Measurements from ENCODE around the gene NEK6. TPM values are rescaled to one million over a fixed set of nuclear protein-coding genes. Genes with fewer than 3 reads are reported as not detected.

The NEK6 gene
- total and polyA plus RNA-seq, 11 donors, result 1.8 to 42.4 (median 6.4) TPM

- intact Hi-C loops (cut with DNase I), result no loop called here
- WGBS, 4 donors, result 82 to 92% (median 91%) methylated on average over 8 of the region's 8 CpGs
- H3K36me3 ChIP-seq, result peaks cover 0 to 39% (median 0%) of the 10 kb centered on the region in 9 donors
- ATAC-seq, result no peak
- no peak for DNase-seq
- no peak overlapping the region for H3K4me3 ChIP-seq
- TF ChIP-seq CTCF (IDR thresholded peaks at IDR 0.05) (no peak), POLR2A (IDR thresholded peaks at IDR 0.05) (no peak)
- peaks cover 0 to 51% (median 15%) of the 10 kb centered on the region in 12 donors for H3K4me1 ChIP-seq
- H3K27me3 ChIP-seq, result no peaks in the 10 kb centered on the region
- no peaks in the 10 kb centered on the region for H3K9me3 ChIP-seq
- H3K27ac ChIP-seq, result no peak overlapping the region
Measured at GRCh38 chr9:124365036-124365435, 107.3 kb downstream of the NEK6 start.

GRCh38 chr9:124366476-124367220 lies 108.9 kb downstream of the NEK6 start:
- Histone ChIP-seq H3K27me3 (no peaks in the 10 kb centered on the region), H3K27ac (no peak overlapping the region), H3K36me3 (peaks cover 0 to 29% (median 0%) of the 10 kb centered on the region in 9 donors), H3K4me3 (no peak overlapping the region), H3K4me1 (peaks cover 0 to 49% (median 18%) of the 10 kb centered on the region in 12 donors), H3K9me3 (no peaks in the 10 kb centered on the region)
- intact Hi-C loops (cut with DNase I), result no loop called here
- ATAC-seq (peak in 1 of 4 donors; percentile 19), DNase-seq (no peak)
- 61 to 76% (median 68%) methylated on average over 10 of the region's 10 CpGs for WGBS, 4 donors
- TF ChIP-seq POLR2A (IDR thresholded peaks at IDR 0.05), result no peak
- TF ChIP-seq CTCF (IDR thresholded peaks at IDR 0.05), result no peak

- intact Hi-C loops (cut with DNase I), result no loop called here
- Histone ChIP-seq H3K36me3 (peaks cover 0 to 21% (median 0%) of the 10 kb centered on the region in 9 donors), H3K27me3 (no peaks in the 10 kb centered on the region), H3K4me1 (peaks cover 0 to 52% (median 24%) of the 10 kb centered on the region in 12 donors), H3K4me3 (no peak overlapping the region), H3K27ac (no peak overlapping the region), H3K9me3 (peaks cover 0 to 2% (median 0%) of the 10 kb centered on the region in 12 donors)
- no peak for TF ChIP-seq POLR2A (IDR thresholded peaks at IDR 0.05)
- TF ChIP-seq CTCF (IDR thresholded peaks at IDR 0.05), result no peak
- WGBS, 4 donors, result 70 to 81% (median 76%) methylated on average over 3 of the region's 3 CpGs
- no peak for ATAC-seq
- DNase-seq, result no peak
Measured at GRCh38 chr9:124368692-124369091, 110.9 kb downstream of the NEK6 start.

- Histone ChIP-seq H3K27ac (no peak overlapping the region), H3K27me3 (no peaks in the 10 kb centered on the region), H3K4me1 (peaks cover 0 to 52% (median 24%) of the 10 kb centered on the region in 12 donors), H3K36me3 (peaks cover 0 to 17% (median 0%) of the 10 kb centered on the region in 9 donors), H3K4me3 (no peak overlapping the region), H3K9me3 (peaks cover 0 to 7% (median 0%) of the 10 kb centered on the region in 12 donors)
- WGBS, 4 donors, result 49 to 58% (median 53%) methylated on average over 9 of the region's 9 CpGs
- TF ChIP-seq CTCF (IDR thresholded peaks at IDR 0.05), result no peak
- no peak for TF ChIP-seq POLR2A (IDR thresholded peaks at IDR 0.05)
- DNase-seq (no peak), ATAC-seq (peak in 2 of 4 donors; percentile 27)
- intact Hi-C loops (cut with DNase I), result no loop called here
Measured at GRCh38 chr9:124369231-124369797, 111.6 kb downstream of the NEK6 start.
